NB4 (cell line): Measurements from ENCODE around the gene NRAP.

Experiments used
- POLR2A ChIP-seq: IDR thresholded peaks from 2 replicates; pipeline ENCODE4 v1.6.1; 2011; ENCODE audit warnings: mild to moderate bottlenecking; ENCODE audit not compliant: insufficient read length; ENCODE audit errors: extremely low read depth
- TF ChIP-seq, protein P1 (sequence below): IDR thresholded peaks from one replicate; pipeline ENCODE4 v1.5.1; 2012; ENCODE audit warnings: low read depth, low read length
- TF ChIP-seq, protein P2 (sequence below): IDR thresholded peaks from 2 replicates; pipeline ENCODE4 v1.6.1; 2011; ENCODE audit warnings: low read depth, low read length

DNA sequence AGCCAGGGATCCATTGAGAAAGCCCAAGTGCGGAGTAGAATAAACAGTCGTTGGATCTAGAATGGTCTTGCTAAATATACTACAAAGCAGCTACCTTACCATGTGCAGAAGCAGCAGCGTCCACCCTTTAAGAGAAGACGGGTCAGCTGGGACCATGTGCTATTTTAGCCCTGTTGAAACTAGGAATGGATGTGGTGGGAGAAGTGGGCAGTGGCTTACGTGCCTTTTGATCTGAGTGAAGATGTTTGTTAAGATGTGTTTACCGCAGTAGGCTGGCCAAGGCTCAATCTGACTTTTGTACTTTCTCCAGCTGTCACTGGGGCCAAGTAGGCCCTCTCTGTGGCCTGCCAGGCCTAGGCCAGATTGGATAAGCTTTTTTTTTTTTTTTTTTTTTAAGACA is 101.8 kb downstream of the NRAP start:
- TF ChIP-seq, protein P1, sequence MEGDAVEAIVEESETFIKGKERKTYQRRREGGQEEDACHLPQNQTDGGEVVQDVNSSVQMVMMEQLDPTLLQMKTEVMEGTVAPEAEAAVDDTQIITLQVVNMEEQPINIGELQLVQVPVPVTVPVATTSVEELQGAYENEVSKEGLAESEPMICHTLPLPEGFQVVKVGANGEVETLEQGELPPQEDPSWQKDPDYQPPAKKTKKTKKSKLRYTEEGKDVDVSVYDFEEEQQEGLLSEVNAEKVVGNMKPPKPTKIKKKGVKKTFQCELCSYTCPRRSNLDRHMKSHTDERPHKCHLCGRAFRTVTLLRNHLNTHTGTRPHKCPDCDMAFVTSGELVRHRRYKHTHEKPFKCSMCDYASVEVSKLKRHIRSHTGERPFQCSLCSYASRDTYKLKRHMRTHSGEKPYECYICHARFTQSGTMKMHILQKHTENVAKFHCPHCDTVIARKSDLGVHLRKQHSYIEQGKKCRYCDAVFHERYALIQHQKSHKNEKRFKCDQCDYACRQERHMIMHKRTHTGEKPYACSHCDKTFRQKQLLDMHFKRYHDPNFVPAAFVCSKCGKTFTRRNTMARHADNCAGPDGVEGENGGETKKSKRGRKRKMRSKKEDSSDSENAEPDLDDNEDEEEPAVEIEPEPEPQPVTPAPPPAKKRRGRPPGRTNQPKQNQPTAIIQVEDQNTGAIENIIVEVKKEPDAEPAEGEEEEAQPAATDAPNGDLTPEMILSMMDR, result no peak
- no peak for TF ChIP-seq POLR2A
- TF ChIP-seq, protein P2, sequence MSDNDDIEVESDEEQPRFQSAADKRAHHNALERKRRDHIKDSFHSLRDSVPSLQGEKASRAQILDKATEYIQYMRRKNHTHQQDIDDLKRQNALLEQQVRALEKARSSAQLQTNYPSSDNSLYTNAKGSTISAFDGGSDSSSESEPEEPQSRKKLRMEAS, result no peak
